ENCODE data around the gene DIPK1B.

DNA sequence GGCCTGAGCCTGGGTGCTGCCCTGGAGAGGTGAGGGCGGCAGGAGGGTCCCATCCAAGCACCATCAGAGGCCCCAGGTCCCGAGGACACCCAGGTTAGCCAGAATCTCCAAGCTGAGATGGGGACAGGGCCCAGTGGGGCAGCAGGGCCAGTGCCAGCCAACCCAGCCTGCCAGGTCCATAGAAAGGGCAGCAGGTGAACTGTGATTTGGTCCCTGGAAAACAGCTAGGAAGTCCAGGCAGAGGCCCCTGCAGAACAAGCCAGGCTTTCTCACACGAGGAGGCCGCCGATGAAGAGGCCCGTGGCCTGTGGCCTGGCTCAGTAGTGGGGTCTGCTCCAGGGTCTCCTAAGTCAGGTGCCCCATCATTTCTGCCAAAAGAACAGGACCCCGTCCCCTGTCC is 27.2 kb upstream of the DIPK1B start:
- no peak for TF ChIP-seq POLR2A (IDR thresholded peaks at IDR 0.05)
- TF ChIP-seq, protein P1, sequence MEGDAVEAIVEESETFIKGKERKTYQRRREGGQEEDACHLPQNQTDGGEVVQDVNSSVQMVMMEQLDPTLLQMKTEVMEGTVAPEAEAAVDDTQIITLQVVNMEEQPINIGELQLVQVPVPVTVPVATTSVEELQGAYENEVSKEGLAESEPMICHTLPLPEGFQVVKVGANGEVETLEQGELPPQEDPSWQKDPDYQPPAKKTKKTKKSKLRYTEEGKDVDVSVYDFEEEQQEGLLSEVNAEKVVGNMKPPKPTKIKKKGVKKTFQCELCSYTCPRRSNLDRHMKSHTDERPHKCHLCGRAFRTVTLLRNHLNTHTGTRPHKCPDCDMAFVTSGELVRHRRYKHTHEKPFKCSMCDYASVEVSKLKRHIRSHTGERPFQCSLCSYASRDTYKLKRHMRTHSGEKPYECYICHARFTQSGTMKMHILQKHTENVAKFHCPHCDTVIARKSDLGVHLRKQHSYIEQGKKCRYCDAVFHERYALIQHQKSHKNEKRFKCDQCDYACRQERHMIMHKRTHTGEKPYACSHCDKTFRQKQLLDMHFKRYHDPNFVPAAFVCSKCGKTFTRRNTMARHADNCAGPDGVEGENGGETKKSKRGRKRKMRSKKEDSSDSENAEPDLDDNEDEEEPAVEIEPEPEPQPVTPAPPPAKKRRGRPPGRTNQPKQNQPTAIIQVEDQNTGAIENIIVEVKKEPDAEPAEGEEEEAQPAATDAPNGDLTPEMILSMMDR (IDR thresholded peaks at IDR 0.05 in 8 of 11, conservative IDR thresholded peaks at IDR 0.05 in 3 of 11), result no peak
